ENCODE results near the gene RNF168.
"Not testable (repeated sequence)": the region's sequence is repeated elsewhere in the genome, so short reads cannot be mapped to it uniquely, and the experiment has no call there.

Gene RNF168

DNA sequence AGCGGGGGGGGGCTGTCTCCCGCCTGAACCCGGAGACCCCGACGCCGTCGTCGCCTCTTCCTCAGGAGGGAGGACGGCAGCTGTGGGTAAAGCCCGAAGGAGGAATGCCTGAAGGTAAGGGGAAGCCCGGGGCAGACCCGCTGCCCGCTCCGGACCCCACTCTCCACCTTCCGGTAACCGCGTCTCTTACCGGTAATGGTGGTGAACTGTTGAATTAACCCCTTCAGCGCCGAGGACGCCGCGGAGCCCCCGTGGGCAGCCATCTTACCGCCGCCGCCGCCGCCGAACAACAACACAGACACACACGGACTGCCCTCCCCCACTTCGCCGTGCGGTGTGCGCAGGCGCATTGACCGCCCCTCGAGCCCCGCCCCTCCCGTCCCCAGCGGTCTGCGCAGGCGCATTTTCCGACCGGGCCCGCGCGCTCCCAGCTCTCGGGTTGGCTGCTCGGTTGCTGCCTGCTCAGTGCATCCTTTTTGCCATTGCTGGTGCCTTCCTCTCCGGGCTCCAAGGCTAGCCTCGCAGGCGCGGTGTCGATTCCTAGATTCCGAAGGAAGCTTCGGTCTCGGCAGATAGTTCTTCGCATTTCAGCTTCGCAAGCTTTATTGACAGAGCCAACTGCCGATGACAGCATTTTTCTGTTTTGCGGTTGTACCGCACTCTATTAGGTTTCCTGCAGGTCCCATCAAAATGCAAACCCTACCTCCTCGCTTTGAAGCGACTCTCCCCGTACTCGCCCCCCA lies 71.3 kb downstream of the RNF168 start, which contains the start of gene UBXN7:
UBXN7 (minus strand) TSS at position 291 of the 743 bp plus-strand sequence; CDS start at position 263, 28 bp downstream.
- Histone ChIP-seq H3K4me3 (ENCODE audit: low read length) (peak within 1 kb of the TSS; percentile 78), H3K9me3 (ENCODE audit: low read length) (no peaks in the 10 kb centered on the region), H3K27me3 (ENCODE audit: insufficient read depth, low read length) (no peaks in the 10 kb centered on the region)

DNA sequence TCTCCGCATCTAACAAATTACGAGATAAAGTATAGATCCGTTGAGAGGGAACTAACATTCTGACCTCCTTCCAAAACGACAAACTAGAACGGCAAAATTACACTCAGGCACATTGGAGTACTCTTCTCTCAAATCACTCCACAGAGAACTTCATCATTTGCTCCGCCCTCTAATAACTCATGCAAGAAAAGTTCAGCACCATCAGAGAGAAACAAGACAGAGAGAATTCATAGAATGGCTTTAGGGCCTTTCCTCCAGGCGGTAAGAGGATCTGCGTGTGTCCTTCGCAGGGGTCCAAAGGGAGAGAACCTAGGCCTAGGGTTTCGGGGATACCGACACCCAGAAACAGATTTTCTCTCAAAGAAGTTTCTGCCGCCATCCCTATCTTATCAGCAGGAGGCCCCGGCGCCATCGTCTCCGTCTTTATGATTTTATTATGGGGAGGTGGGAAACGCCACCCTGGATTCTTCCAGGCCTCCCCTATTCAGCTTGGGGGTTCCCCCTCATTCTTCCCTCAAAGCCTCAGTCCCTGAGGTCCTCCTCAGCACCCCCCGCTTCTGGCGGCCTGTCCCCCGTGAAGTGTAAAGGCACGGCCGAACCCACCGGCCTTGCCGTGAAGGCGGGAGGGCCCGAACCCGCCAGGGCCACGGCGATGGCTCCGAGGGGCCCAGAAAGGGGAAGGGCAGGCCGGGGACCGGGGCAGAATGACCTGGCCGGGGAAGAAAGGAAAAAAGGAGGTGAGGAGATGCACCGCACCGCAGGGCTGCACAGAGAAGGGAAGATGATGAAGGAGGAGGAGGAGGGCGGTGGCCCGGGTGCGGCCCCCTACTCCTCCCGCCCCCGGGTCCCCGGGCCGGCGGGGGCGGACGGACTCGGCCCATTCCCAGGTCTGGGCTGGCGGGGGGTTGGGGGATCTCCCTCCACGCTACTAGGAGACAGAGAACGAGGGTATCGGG lies 72.1 kb downstream of the RNF168 start:
- Histone ChIP-seq H3K9me3 (ENCODE audit: low read length) (no peaks in the 10 kb centered on the region), H3K36me3 (ENCODE audit: insufficient read depth, low read length) (peaks cover 12% of the 10 kb centered on the region), H3K4me1 (ENCODE audit: insufficient read depth, low read length) (peaks cover 5% of the 10 kb centered on the region), H3K4me3 (ENCODE audit: low read length) (peak overlapping the region; percentile 78), H3K27me3 (ENCODE audit: insufficient read depth, low read length) (no peaks in the 10 kb centered on the region), H2AFZ (ENCODE audit: low read depth, low read length) (peak overlapping the region; percentile 12)

More for the DNA sequence above, 71.3 kb downstream of the RNF168 start, which contains the start of gene UBXN7:
- Histone ChIP-seq H2AFZ (ENCODE audit: low read depth, low read length) (peak within 1 kb of the TSS; percentile 86), H3K36me3 (ENCODE audit: insufficient read depth, low read length) (peaks cover 9% of the 10 kb centered on the region), H3K4me1 (ENCODE audit: insufficient read depth, low read length) (peaks cover 5% of the 10 kb centered on the region)

DNA sequence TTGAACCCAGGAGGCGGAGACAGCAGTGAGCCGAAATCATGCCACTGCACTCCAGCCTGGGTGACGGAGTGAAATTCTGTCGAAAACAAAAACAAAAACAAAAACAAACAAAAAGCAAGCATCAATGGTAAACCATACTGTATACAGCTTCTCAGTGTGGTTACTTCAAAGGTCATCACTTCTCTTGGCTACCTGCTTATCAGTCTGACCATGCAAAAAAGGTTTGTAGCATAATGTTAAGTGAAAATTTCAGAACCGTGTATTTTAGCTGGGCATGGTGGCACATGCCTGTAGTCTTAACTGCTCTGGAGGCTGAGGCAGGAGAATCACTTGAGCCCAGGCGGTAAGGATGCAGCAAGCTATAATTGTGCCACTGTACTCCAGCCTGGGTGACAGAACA lies 75.5 kb downstream of the RNF168 start:
- no peak overlapping the region for H2AFZ ChIP-seq (ENCODE audit: low read depth, low read length)
- H3K27me3 ChIP-seq (ENCODE audit: insufficient read depth, low read length) = no peaks in the 10 kb centered on the region
- H3K36me3 ChIP-seq (ENCODE audit: insufficient read depth, low read length) = peaks cover 14% of the 10 kb centered on the region
- no peak overlapping the region for H3K4me3 ChIP-seq (ENCODE audit: low read length)
- H3K9me3 ChIP-seq (ENCODE audit: low read length) = peaks cover 1% of the 10 kb centered on the region
- peaks cover 5% of the 10 kb centered on the region for H3K4me1 ChIP-seq (ENCODE audit: insufficient read depth, low read length)

DNA sequence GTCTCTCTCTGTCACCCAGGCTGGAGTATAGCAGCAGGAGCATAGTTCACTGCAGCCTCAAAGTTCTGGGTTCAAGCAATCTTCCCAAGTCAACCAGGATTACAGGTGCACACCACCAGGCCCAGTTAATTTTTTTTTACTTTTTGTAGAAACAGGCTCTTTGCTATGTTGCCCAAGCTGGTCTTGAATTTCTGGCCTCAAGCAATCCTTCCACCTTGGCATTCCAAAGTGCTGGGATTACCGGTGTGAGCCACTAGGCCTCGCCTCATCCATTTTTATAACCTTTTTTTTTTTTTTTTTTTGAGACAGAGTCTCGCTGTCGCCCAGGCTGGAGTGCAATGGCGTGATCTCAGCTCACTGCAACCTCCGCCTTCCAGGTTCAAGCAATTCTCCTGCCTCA lies 79.1 kb downstream of the RNF168 start:
- H3K4me3 ChIP-seq (ENCODE audit: low read length); H3K9me3 ChIP-seq (ENCODE audit: low read length); H3K27me3 ChIP-seq (ENCODE audit: insufficient read depth, low read length); H2AFZ ChIP-seq (ENCODE audit: low read depth, low read length); H3K4me1 ChIP-seq (ENCODE audit: insufficient read depth, low read length): not testable (repeated sequence)
- H3K36me3 ChIP-seq (ENCODE audit: insufficient read depth, low read length) = peaks cover 14% of the 10 kb centered on the region

DNA sequence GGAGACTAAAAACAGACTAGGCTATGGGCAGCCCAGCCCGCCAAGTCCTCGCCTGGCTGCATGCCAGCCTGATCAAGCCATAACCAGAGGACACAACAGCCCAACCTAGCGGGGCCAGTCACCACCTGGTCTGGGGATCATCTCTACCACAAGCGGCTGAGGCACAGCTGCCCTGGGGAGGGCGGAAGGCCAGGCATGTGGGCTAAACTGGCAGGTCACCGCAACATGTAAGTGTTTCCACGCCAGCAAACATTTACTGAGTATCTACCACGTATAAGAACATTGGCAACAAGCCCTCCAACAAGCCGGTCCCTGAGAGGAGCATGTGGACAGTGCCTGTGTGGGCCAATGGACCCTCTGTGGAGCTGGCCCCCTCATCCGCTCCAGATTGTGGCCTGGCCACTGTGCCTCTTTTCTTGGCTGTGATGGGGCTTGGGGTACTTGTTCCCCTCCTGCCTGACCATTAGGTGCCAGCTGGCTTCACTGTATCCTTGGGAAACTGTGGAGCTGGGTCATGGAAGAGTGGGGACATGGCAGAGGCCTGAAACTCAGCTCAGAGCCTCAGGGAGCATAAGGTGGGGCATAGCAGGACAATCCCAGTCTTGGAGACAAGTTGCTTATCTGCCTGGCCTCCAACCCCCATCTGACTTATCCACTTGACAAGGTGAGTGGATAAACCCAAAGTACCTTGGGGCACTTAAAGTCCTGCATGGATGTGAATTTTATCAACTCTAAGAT lies 80.4 kb downstream of the RNF168 start:
- no peaks in the 10 kb centered on the region for H3K27me3 ChIP-seq (ENCODE audit: insufficient read depth, low read length)
- H3K4me3 ChIP-seq (ENCODE audit: low read length) = no peak overlapping the region
- H3K4me1 ChIP-seq (ENCODE audit: insufficient read depth, low read length) = no peaks in the 10 kb centered on the region
- peaks cover 14% of the 10 kb centered on the region for H3K36me3 ChIP-seq (ENCODE audit: insufficient read depth, low read length)
- H2AFZ ChIP-seq (ENCODE audit: low read depth, low read length) = no peak overlapping the region
- H3K9me3 ChIP-seq (ENCODE audit: low read length) = peaks cover 8% of the 10 kb centered on the region

DNA sequence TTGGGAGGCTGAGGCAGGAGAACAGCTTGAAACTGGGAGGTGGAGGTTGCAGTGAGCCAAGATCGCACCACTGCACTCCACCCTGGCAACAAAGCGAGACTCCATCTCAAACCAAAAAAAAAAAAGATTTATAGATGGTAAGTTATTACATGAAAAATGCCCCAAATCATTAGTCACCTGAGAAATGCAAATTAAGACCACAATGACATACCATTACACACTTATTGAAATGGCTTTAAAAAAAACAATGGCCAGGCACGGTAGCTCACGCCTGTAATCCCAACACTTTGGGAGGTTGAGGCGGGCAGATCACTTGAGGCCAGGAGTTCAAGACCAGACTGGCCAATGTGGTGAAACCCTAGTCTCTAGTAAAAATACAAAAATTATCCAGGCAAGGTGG lies 81.9 kb downstream of the RNF168 start:
- H3K27me3 ChIP-seq (ENCODE audit: insufficient read depth, low read length); H2AFZ ChIP-seq (ENCODE audit: low read depth, low read length); H3K4me1 ChIP-seq (ENCODE audit: insufficient read depth, low read length); H3K36me3 ChIP-seq (ENCODE audit: insufficient read depth, low read length); H3K4me3 ChIP-seq (ENCODE audit: low read length): not testable (repeated sequence)
- peaks cover 12% of the 10 kb centered on the region for H3K9me3 ChIP-seq (ENCODE audit: low read length)

DNA sequence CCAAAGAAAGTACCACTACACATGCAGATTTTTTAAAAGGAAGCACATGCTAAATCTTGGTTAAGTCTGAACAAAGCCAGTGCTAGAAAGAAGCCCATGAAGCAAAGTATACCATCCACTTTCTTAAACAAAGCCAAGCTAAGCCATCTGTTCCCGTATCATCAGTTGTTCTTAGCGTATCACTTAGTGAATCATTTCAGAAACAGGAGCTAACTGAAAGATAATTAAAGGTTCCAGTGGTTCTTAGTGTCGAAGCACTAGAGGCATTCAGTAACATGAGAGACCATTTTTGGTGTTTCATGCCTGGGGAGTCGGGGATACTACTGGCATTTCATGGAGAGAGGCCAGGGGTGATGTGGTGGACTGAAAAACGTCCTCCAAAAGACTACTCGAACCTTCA lies 84.2 kb downstream of the RNF168 start:
- peaks cover 12% of the 10 kb centered on the region for H3K9me3 ChIP-seq (ENCODE audit: low read length)
- no peaks in the 10 kb centered on the region for H3K4me1 ChIP-seq (ENCODE audit: insufficient read depth, low read length)
- H3K36me3 ChIP-seq (ENCODE audit: insufficient read depth, low read length) = peaks cover 6% of the 10 kb centered on the region
- no peak overlapping the region for H2AFZ ChIP-seq (ENCODE audit: low read depth, low read length)
- no peak overlapping the region for H3K4me3 ChIP-seq (ENCODE audit: low read length)
- H3K27me3 ChIP-seq (ENCODE audit: insufficient read depth, low read length) = no peaks in the 10 kb centered on the region

All from neuron (in vitro differentiated cells).